ENCODE results near the gene LAMB4.

Gene LAMB4

DNA sequence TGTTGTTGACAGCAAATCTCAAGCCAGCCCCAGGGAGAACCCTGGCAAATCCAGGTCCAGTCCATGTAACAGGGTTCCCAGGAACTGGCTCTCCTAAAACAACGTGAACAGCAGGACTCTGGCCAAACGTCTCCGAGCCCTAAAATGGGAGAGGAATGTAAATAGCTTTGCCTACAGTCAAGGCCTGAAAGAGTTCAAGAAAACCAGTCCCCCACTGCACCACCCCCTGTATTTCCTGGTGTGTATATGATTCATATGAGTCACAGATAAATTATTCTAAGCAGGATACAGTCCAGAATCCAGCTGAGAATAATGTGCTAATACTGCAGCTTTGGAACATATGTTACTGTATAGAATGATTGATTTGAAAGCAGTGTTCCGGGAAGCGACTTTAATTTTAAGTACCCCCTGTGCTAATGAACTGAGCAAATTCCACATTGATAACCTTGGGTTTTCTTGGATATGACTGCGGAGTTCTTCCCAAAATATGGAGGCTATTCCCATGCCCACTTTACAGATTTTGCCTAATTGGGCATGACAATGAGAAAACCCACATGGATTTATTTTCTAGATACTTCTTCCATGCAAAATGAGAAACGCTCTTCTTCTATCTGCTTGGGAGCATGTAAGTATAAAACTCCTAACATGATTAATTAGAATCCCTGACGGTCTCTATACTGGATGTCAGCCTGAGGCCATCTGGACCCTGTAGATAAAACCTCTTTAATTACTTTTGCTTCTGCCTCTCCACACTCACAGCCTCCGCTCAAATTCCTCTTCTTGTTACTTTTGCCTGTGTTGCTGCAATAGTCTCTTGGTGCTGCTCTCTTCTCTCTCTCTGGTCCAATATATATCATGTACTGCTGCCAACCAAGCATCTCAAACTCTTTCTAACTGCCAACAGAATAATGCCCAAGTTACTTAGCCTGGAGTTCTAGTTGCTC lies 50.2 kb downstream of the LAMB4 start:
- no peaks in the 10 kb centered on the region for H3K4me1 ChIP-seq (ENCODE audit: low read length)
- no peaks in the 10 kb centered on the region for H3K9me3 ChIP-seq (replicated peaks; ENCODE audit: insufficient read depth, low read length)
- no peaks in the 10 kb centered on the region for H3K79me2 ChIP-seq (ENCODE audit: low read length)
- H3K36me3 ChIP-seq (replicated peaks; ENCODE audit: insufficient read depth, low read length): no peaks in the 10 kb centered on the region
- no peak for TF ChIP-seq EZH2 (optimal IDR thresholded peaks at IDR 0.05; ENCODE audit: low read depth, low read length)
- TF ChIP-seq EZH2phosphoT487 (IDR thresholded peaks at IDR 0.05; ENCODE audit: low read length): no peak
- no peak for TF ChIP-seq CTCF (IDR thresholded peaks at IDR 0.05; ENCODE audit: low read length)
- no peaks in the 10 kb centered on the region for H3K9me2 ChIP-seq (replicated peaks; ENCODE audit: insufficient read depth, low read length)
- H3K4me3 ChIP-seq (ENCODE audit: low read length): no peak overlapping the region
- H3F3A ChIP-seq (ENCODE audit: insufficient read depth, low read length): no peaks in the 10 kb centered on the region
- H2AFZ ChIP-seq (ENCODE audit: low read length): no peak overlapping the region
- no peaks in the 10 kb centered on the region for H4K20me1 ChIP-seq (ENCODE audit: insufficient read depth, low read length)
- no peak for DNase-seq
- no peak overlapping the region for H3K27ac ChIP-seq (ENCODE audit: low read length)
- H3K27me3 ChIP-seq (replicated peaks; ENCODE audit: insufficient read depth, low read length): no peaks in the 10 kb centered on the region
- H3K9ac ChIP-seq (ENCODE audit: low read length): no peak overlapping the region
- no peak overlapping the region for H3K4me2 ChIP-seq (ENCODE audit: low read depth, low read length)

DNA sequence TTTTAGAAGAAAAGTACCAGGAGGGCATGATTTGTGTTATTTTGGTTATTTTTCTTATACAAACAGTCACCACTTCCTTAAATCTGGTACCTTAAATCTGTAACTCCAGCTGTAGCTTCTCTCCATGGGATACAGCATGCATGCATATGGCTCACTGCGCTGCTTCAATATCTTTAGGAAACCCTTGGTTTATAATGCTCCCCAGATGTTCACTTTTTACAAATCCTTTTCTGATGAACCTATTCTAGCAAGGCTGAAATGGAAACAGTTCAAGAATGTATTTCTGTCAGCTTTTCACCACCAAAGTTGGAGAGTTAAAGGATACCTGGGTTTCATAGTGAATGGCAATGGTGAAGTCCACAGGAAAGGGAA lies 50.9 kb downstream of the LAMB4 start:
- no peaks in the 10 kb centered on the region for H3K36me3 ChIP-seq (replicated peaks; ENCODE audit: insufficient read depth, low read length)
- no peaks in the 10 kb centered on the region for H4K20me1 ChIP-seq (ENCODE audit: insufficient read depth, low read length)
- no peak for DNase-seq
- H3K9me2 ChIP-seq (replicated peaks; ENCODE audit: insufficient read depth, low read length): no peaks in the 10 kb centered on the region
- H3F3A ChIP-seq (ENCODE audit: insufficient read depth, low read length): no peaks in the 10 kb centered on the region
- no peak overlapping the region for H3K27ac ChIP-seq (ENCODE audit: low read length)
- H3K4me2 ChIP-seq (ENCODE audit: low read depth, low read length): no peak overlapping the region
- H3K9ac ChIP-seq (ENCODE audit: low read length): no peak overlapping the region
- H3K4me3 ChIP-seq (ENCODE audit: low read length): no peak overlapping the region
- no peaks in the 10 kb centered on the region for H3K9me3 ChIP-seq (replicated peaks; ENCODE audit: insufficient read depth, low read length)
- H3K27me3 ChIP-seq (replicated peaks; ENCODE audit: insufficient read depth, low read length): no peaks in the 10 kb centered on the region
- H3K4me1 ChIP-seq (ENCODE audit: low read length): no peaks in the 10 kb centered on the region
- no peak for TF ChIP-seq CTCF (IDR thresholded peaks at IDR 0.05; ENCODE audit: low read length)
- TF ChIP-seq EZH2 (optimal IDR thresholded peaks at IDR 0.05; ENCODE audit: low read depth, low read length): no peak
- TF ChIP-seq EZH2phosphoT487 (IDR thresholded peaks at IDR 0.05; ENCODE audit: low read length): no peak
- H3K79me2 ChIP-seq (ENCODE audit: low read length): no peaks in the 10 kb centered on the region
- no peak overlapping the region for H2AFZ ChIP-seq (ENCODE audit: low read length)

GRCh38 chr7:108078691-108079090 lies 51.5 kb downstream of the LAMB4 start:
- Histone ChIP-seq H3K4me1 (ENCODE audit: low read length) (no peaks in the 10 kb centered on the region), H3K4me3 (ENCODE audit: low read length) (no peak overlapping the region), H2AFZ (ENCODE audit: low read length) (no peak overlapping the region), H3K9ac (ENCODE audit: low read length) (no peak overlapping the region), H3K36me3 (replicated peaks; ENCODE audit: insufficient read depth, low read length) (no peaks in the 10 kb centered on the region), H4K20me1 (ENCODE audit: insufficient read depth, low read length) (no peaks in the 10 kb centered on the region), H3K79me2 (ENCODE audit: low read length) (no peaks in the 10 kb centered on the region), H3K27ac (ENCODE audit: low read length) (no peak overlapping the region), H3K4me2 (ENCODE audit: low read depth, low read length) (no peak overlapping the region), H3F3A (ENCODE audit: insufficient read depth, low read length) (no peaks in the 10 kb centered on the region), H3K9me2 (replicated peaks; ENCODE audit: insufficient read depth, low read length) (no peaks in the 10 kb centered on the region), H3K27me3 (replicated peaks; ENCODE audit: insufficient read depth, low read length) (no peaks in the 10 kb centered on the region), H3K9me3 (replicated peaks; ENCODE audit: insufficient read depth, low read length) (no peaks in the 10 kb centered on the region)
- TF ChIP-seq CTCF (IDR thresholded peaks at IDR 0.05; ENCODE audit: low read length): no peak
- no peak for TF ChIP-seq EZH2phosphoT487 (IDR thresholded peaks at IDR 0.05; ENCODE audit: low read length)
- TF ChIP-seq EZH2 (optimal IDR thresholded peaks at IDR 0.05; ENCODE audit: low read depth, low read length): no peak
- DNase-seq: no peak
